Measurements from ENCODE around the gene SNORC. TPM values are rescaled to one million over a fixed set of nuclear protein-coding genes. Genes with fewer than 3 reads are reported as not detected.

SNORC gene
- total and polyA plus RNA-seq, 4 donors = 0.63 to 2.1 (median 1.3) TPM

DNA sequence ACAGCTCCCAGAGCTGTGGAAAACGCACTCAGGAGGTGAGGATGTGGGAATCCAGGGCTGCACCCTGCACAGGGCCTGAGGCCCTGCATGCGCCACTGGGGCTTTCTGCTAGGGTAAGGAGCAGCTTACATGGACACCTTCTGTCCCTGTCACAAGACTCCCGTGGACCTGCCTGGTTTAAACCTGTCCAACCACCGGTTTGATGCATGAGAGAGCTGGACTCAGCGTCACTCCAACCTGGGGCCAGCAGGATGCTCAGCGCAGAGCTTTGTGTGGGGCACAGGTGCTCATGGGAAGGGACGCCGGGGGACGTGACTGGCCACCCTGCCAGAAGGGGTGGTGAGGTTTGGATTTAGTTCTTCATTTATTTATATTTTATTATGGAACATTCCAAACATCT is 24.2 kb downstream of the SNORC start:
- no peak for TF ChIP-seq CTCF (IDR thresholded peaks at IDR 0.05; ENCODE audit: control extremely low read depth, extremely low read depth)
- ATAC-seq (ENCODE audit: insufficient read depth, low FRiP score) (no peak), DNase-seq (no peak)
- Histone ChIP-seq H3K9ac (ENCODE audit: insufficient read depth in 1 of 2, low read length in 2 of 2) (no peak overlapping the region), H3K36me3 (ENCODE audit: control insufficient read depth in 4 of 4, insufficient read depth in 4 of 4, low read length in 4 of 4) (no peaks in the 10 kb centered on the region), H3K9me3 (ENCODE audit: control insufficient read depth in 4 of 4, insufficient read depth in 3 of 4, low read length in 3 of 4) (no peaks in the 10 kb centered on the region), H3K4me3 (no peak overlapping the region), H3K27ac (ENCODE audit: low read depth in 1 of 2, low read length in 1 of 2) (no peak overlapping the region), H3K27me3 (ENCODE audit: control insufficient read depth in 3 of 3, insufficient read depth in 3 of 3, low read length in 2 of 3) (no peaks in the 10 kb centered on the region), H3K4me1 (ENCODE audit: control insufficient read depth in 5 of 5, insufficient read depth in 5 of 5, low read length in 5 of 5) (peaks cover 0 to 3% (median 0%) of the 10 kb centered on the region in 5 donors)
- 91 to 94% methylated on average over 9 of the region's 9 CpGs for WGBS, 2 donors

GRCh38 chr2:232894746-232895145 is 24.7 kb downstream of the SNORC start:
- H3K27me3 ChIP-seq (ENCODE audit: control insufficient read depth in 3 of 3, insufficient read depth in 3 of 3, low read length in 2 of 3) = no peaks in the 10 kb centered on the region
- no peak for ATAC-seq (ENCODE audit: insufficient read depth, low FRiP score)
- no peaks in the 10 kb centered on the region for H3K36me3 ChIP-seq (ENCODE audit: control insufficient read depth in 4 of 4, insufficient read depth in 4 of 4, low read length in 4 of 4)
- no peak overlapping the region for H3K4me3 ChIP-seq
- H3K9me3 ChIP-seq (ENCODE audit: control insufficient read depth in 4 of 4, insufficient read depth in 3 of 4, low read length in 3 of 4) = no peaks in the 10 kb centered on the region
- no peak for TF ChIP-seq CTCF (IDR thresholded peaks at IDR 0.05; ENCODE audit: control extremely low read depth, extremely low read depth)
- WGBS, 2 donors = 90 to 93% methylated on average over 19 of the region's 19 CpGs
- no peak overlapping the region for H3K27ac ChIP-seq (ENCODE audit: low read depth in 1 of 2, low read length in 1 of 2)
- DNase-seq = no peak
- H3K9ac ChIP-seq (ENCODE audit: insufficient read depth in 1 of 2, low read length in 2 of 2) = no peak overlapping the region
- H3K4me1 ChIP-seq (ENCODE audit: control insufficient read depth in 5 of 5, insufficient read depth in 5 of 5, low read length in 5 of 5) = peaks cover 0 to 3% (median 0%) of the 10 kb centered on the region in 5 donors

DNA sequence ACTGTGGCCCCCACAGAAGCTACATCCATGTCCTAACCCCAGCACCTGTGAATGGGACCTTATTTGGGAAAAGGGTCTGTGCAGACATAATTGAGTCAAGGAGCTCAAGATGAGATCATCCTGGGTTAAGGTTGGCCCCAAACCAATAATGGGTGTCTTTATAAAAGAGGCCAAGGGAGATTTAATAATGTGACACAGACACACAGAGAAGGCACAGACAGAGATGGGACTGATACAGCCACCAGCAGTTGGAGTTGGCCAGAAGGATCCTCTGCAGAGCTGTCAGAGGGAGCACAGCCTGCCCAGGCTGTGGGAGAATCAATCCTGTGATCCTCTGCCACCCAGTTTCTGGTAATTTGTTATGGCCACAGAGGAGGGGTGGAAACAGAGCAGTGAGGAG is 26.0 kb downstream of the SNORC start:
- H3K9me3 ChIP-seq (ENCODE audit: control insufficient read depth in 4 of 4, insufficient read depth in 3 of 4, low read length in 3 of 4) = no peaks in the 10 kb centered on the region
- H3K27me3 ChIP-seq (ENCODE audit: control insufficient read depth in 3 of 3, insufficient read depth in 3 of 3, low read length in 2 of 3) = no peaks in the 10 kb centered on the region
- no peaks in the 10 kb centered on the region for H3K36me3 ChIP-seq (ENCODE audit: control insufficient read depth in 4 of 4, insufficient read depth in 4 of 4, low read length in 4 of 4)
- H3K4me1 ChIP-seq (ENCODE audit: control insufficient read depth in 5 of 5, insufficient read depth in 5 of 5, low read length in 5 of 5) = peaks cover 0 to 3% (median 0%) of the 10 kb centered on the region in 5 donors
- H3K27ac ChIP-seq (ENCODE audit: low read depth in 1 of 2, low read length in 1 of 2) = no peak overlapping the region
- ATAC-seq (ENCODE audit: insufficient read depth, low FRiP score) (no peak), DNase-seq (no peak)
- H3K9ac ChIP-seq (ENCODE audit: insufficient read depth in 1 of 2, low read length in 2 of 2) = no peak overlapping the region
- no peak for TF ChIP-seq CTCF (IDR thresholded peaks at IDR 0.05; ENCODE audit: control extremely low read depth, extremely low read depth)
- H3K4me3 ChIP-seq = no peak overlapping the region
